Heart left ventricle (tissue), 16 donors: ENCODE measurements around the gene ADAMTS3. TPM values are rescaled to one million over a fixed set of nuclear protein-coding genes. Genes with fewer than 3 reads are reported as not detected.

Source experiments
- ATAC-seq, 4 donors: fragments of 200-7000 bp; cut with Tn5 transposase; one replicate each; pipeline ENCODE4 v1.9.1; 2020 to 2022; ENCODE audit warnings: moderate library complexity in 4 of 4, mild to moderate bottlenecking in 3 of 4, moderate number of reproducible peaks in 1 of 4
- DNase-seq, 5 donors: peaks; one replicate each; pipeline ENCODE4 v3.0.0-alpha.2; 2020
- H3K27ac ChIP-seq, 12 donors: fragments of 200-600 bp; sonication (generic) in 4 of 12; one replicate each; pipeline versions ENCODE4 v1.5.0 to v1.8.0; 2016 to 2022; ENCODE audit warnings: mild to moderate bottlenecking in 2 of 12
- H3K27me3 ChIP-seq, 9 donors: fragments of 200-600 bp; sonication (generic) in 2 of 9; one replicate each; pipeline versions ENCODE4 v1.5.1 to v1.8.0; 2016 to 2022; ENCODE audit warnings: mild to moderate bottlenecking in 3 of 9
- H3K36me3 ChIP-seq, 9 donors: fragments of 200-600 bp; sonication (generic) in 2 of 9; one replicate each; pipeline versions ENCODE4 v1.5.0 to v1.8.0; 2018 to 2022; ENCODE audit warnings: mild to moderate bottlenecking in 2 of 9
- H3K4me1 ChIP-seq, 12 donors: fragments of 200-600 bp; sonication (generic) in 4 of 12; one replicate each; pipeline versions ENCODE4 v1.5.0 to v1.8.0; 2016 to 2022; ENCODE audit warnings: mild to moderate bottlenecking in 3 of 12
- H3K4me3 ChIP-seq, 12 donors: fragments of 200-600 bp; sonication (generic) in 4 of 12; one replicate each; pipeline versions ENCODE4 v1.5.0 to v1.8.0; 2017 to 2022; ENCODE audit warnings: mild to moderate bottlenecking in 9 of 12, moderate library complexity in 4 of 12
- H3K9me3 ChIP-seq, 12 donors: fragments of 200-600 bp; sonication (generic) in 4 of 12; one replicate each; pipeline versions ENCODE4 v1.5.0 to v1.8.0; 2016 to 2022; ENCODE audit warnings: mild to moderate bottlenecking in 1 of 12
- POLR2A ChIP-seq, 2 donors: fragments of 450-650 bp; IDR thresholded peaks; one replicate each; pipeline ENCODE4 v1.6.1; 2017; ENCODE audit warnings: antibody characterized with exemption in 2 of 2, mild to moderate bottlenecking in 2 of 2, moderate library complexity in 2 of 2
- WGBS, 4 donors: extraction: QIAGEN DNeasy Blood & Tissue Kit in 2 of 4; methylation state at CpG; one replicate each; pipeline versions ENCODE4 v1.1.5 to v1.1.7; 2013 to 2018; 5-methylcytosine and 5-hydroxymethylcytosine counted together
- intact Hi-C, 10 donors: fragments of 100-400 bp; cut with DNase I; formaldehyde crosslinking; loops; one replicate each; pipeline versions ENCODE4 v1.11.1 to v1.14.2; 2022
- long read RNA-seq, 3 donors: library from polyadenylated mRNA; unstranded; transcript quantifications; one replicate each; pipeline ENCODE4 v2.0.0, GENCODE V29; 2020 to 2021
- polyA plus RNA-seq, 2 donors: library from polyadenylated mRNA; stranded (reverse); fragments of 200-250 nt; gene quantifications; one replicate each; pipeline ENCODE4 v1.2.3, GENCODE V29; 2013
- total RNA-seq, 9 donors: library from RNA; depleted of rRNA in 2 of 9; stranded (reverse); fragments of >200 nt in 2 of 9; fragmentation: NEBNext Ultra II Directional in 3 of 9; extraction: Animal tissue kit (Norgen Biotek cat#: 25700) in 3 of 9; gene quantifications; one replicate each; pipeline versions ENCODE4 v1.1.0 to v1.2.4, GENCODE V29; 2016 to 2023
- TF ChIP-seq, protein P1 (sequence below), 12 donors: fragments of 200-600 bp; sonication (generic) in 4 of 12; IDR thresholded peaks; one replicate each; pipeline versions ENCODE4 v1.5.0 to v1.8.0; 2018 to 2022; ENCODE audit warnings: antibody characterized with exemption in 12 of 12, mild to moderate bottlenecking in 5 of 12
- donor health status: ischemic (EF 13 %, LVEDD 7.1; RV severe dilation, severe dysfunction).
- donor health status: healthy with polysubstance abuse.
- donor health status: DM: no; HTN: yes; CAD: no.
- donor health status: DM: no; HTN: no; CAD: no.
- donor health status: ischemic (EF 25% LVEDD 6.9; RV normal size, moderate dysfunction).
- donor health status: ischemic (EF 25% LVEDD 5.7; RV mildly dilated, moderate dysfunction).
- donor health status: healthy.
- donor health status: DM: yes; HTN: yes; CAD: no.
- donor health status: ischemic (EF 35%, LVEDD 5.7; RV mildly dilated, moderate dysfunction).
- donor health status: nonischemic (EF 11% LVEDD 7.7; RV severe dilation, severe dysfunction).
- donor health status: DM: yes; HTN: yes; CAD: no.
- donor health status: PGD.
- donor health status: ischemic (EF 29% LVEDD 5.4; RV normal size, mild dysfunction).
- donor health status: nonischemic (EF 23%, LVEDD 6.1; RV moderate dilation, normal function).

The ADAMTS3 gene
- total RNA-seq (1 to 10 TPM in 3 of 9 donors, under 1 TPM in 5, not detected in 1; 0.13 to 3.3 (median 0.49) TPM), polyA plus RNA-seq (under 1 TPM; 0.08 to 0.42 TPM)
- long read RNA-seq, donor 1: 0 reads
- long read RNA-seq, donor 2: 0 reads
- long read RNA-seq, donor 3: 0 reads

DNA sequence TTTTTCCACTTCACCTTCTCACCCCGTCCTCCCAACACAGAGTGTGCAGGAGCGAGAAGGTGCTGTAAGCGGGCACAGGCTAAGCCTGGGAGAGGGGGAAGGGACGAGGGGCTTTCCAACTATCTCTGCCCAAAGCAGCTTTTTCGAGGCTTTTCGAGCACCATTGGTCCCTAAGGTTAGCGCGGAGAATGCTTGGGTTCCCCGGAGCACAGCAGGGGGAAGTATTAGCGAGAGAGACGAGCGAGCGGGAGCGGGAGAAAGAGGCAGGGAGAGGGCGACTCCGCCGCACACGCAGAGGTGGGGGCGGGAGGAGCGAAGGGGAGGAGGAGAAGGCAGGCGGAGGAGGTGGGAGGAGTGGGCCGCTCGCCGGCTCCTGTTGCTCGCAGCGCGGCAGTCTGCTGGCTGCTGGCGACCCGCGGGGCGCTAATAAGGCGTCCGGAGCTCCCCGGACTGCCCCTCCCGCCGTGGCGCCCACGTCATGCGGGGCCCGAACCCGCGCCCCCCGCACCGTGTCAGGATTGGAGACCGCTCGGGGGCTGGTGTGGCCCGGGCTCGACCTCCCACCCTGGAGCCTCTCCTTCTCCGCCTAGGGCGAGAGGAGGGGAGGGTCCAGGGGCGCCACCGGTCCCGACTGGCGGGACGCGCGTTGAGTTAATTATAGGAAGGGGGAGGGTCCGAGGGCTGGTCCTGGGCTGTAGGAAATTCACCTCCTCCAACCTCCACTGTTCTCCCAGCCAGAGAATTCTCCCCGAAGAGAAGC is at the start of gene ADAMTS3:
Gene ADAMTS3 (minus strand): TSS at position 263 of the 760 bp plus-strand sequence. CDS start 459 bp downstream, outside the sequence.
- TF ChIP-seq, protein P1, sequence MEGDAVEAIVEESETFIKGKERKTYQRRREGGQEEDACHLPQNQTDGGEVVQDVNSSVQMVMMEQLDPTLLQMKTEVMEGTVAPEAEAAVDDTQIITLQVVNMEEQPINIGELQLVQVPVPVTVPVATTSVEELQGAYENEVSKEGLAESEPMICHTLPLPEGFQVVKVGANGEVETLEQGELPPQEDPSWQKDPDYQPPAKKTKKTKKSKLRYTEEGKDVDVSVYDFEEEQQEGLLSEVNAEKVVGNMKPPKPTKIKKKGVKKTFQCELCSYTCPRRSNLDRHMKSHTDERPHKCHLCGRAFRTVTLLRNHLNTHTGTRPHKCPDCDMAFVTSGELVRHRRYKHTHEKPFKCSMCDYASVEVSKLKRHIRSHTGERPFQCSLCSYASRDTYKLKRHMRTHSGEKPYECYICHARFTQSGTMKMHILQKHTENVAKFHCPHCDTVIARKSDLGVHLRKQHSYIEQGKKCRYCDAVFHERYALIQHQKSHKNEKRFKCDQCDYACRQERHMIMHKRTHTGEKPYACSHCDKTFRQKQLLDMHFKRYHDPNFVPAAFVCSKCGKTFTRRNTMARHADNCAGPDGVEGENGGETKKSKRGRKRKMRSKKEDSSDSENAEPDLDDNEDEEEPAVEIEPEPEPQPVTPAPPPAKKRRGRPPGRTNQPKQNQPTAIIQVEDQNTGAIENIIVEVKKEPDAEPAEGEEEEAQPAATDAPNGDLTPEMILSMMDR (IDR thresholded peaks at IDR 0.05): peak in 1 of 12 donors; percentile 5
- no peak for TF ChIP-seq POLR2A (IDR thresholded peaks at IDR 0.05)
- DNase-seq: peak; percentile 43 to 77 (median 55)
- H3K36me3 ChIP-seq: no peaks in the 10 kb centered on the region
- H3K27me3 ChIP-seq: peaks cover 0 to 21% (median 0%) of the 10 kb centered on the region in 9 donors
- WGBS, 4 donors: 0 to 3% (median 1%) methylated on average over 42 to 59 of the region's 59 CpGs
- no peaks in the 10 kb centered on the region for H3K9me3 ChIP-seq
- peak within 1 kb of the TSS; percentile 44 to 83 (median 60) for H3K4me3 ChIP-seq
- intact Hi-C loops: no loop called here
- ATAC-seq: peak; percentile 77 to 86 (median 82)
- H3K27ac ChIP-seq: peak within 1 kb of the TSS in 9 of 12 donors; percentile 14 to 77 (median 49)
- H3K4me1 ChIP-seq: peaks cover 0 to 23% (median 5%) of the 10 kb centered on the region in 12 donors

DNA sequence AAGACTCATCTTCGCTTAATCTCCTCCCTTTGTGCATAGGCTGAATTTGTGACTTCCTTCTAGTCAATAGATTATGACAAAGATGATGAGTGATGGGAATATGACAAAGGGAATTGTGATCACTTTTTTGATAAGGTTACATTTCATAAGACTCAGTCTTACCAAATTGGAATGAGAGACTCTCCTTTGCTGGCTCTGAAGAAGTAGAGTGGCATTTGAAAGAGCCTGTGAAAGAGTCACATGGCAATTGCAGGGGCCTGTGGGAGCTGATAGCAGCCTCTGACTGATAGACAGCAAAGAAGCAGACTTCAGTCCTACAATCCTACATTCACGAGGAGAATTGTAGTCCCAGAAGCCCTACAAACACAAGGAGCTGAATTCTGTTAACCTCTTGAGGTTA is 44.9 kb upstream of the ADAMTS3 start:
- TF ChIP-seq, protein P1 (IDR thresholded peaks at IDR 0.05): no peak
- TF ChIP-seq POLR2A (IDR thresholded peaks at IDR 0.05): no peak
- Histone ChIP-seq H3K4me3 (no peak overlapping the region), H3K27ac (no peak overlapping the region), H3K9me3 (no peaks in the 10 kb centered on the region), H3K36me3 (no peaks in the 10 kb centered on the region), H3K27me3 (no peaks in the 10 kb centered on the region), H3K4me1 (no peaks in the 10 kb centered on the region)
- DNase-seq (peak in 1 of 5 donors; percentile 20), ATAC-seq (no peak)
- 51 to 54% (median 53%) methylated on average over 2 of the region's 2 CpGs for WGBS, 4 donors
- intact Hi-C loops: no loop called here

DNA sequence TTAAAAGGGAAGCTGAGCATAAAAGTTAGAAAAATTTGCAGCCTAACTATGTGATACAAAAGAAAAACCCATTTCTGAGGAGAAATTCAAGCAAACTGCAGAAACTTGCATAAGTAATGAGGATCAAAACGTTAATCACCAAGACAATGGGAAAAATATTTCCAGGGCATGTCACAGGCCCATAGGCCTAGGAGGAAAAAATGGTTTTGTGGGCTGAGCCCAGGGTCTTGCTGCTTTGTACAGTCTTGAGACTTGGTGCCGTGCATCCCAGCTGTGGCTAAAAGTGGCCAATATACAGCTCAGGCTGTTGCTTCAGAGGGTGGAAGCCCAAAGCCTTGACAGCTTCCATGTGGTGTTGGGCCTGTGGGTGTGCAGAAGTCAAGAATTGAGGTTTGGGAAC is 37.7 kb upstream of the ADAMTS3 start:
- Histone ChIP-seq H3K27ac (no peak overlapping the region), H3K4me3 (no peak overlapping the region), H3K36me3 (no peaks in the 10 kb centered on the region), H3K27me3 (no peaks in the 10 kb centered on the region), H3K4me1 (no peaks in the 10 kb centered on the region), H3K9me3 (peaks cover 0 to 7% (median 0%) of the 10 kb centered on the region in 12 donors)
- no peak for DNase-seq
- TF ChIP-seq, protein P1 (IDR thresholded peaks at IDR 0.05): no peak
- no peak for TF ChIP-seq POLR2A (IDR thresholded peaks at IDR 0.05)
- intact Hi-C loops: no loop called here
- 73 to 84% (median 79%) methylated on average over 2 of the region's 2 CpGs for WGBS, 4 donors
- ATAC-seq: no peak

DNA sequence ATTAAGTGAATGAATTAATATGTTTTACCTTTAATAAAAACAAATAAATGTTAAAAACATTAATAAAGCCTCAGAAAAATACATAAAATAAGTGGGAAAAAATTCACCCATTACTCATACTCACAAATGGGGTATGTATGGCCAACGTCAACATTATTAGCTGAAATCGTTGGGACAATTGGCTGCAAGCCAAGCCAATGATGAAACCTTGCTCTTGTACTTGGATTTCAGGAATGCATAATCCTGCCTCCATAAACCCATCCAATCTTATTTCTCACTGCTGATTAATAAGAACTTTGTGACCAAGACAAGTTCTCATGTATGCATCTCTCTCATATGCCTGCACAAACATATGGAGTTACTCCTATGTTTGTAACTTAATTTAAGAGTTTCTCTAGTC is 35.3 kb upstream of the ADAMTS3 start:
- H3K4me1 ChIP-seq: no peaks in the 10 kb centered on the region
- DNase-seq: no peak
- no peak for ATAC-seq
- TF ChIP-seq POLR2A (IDR thresholded peaks at IDR 0.05): no peak
- TF ChIP-seq, protein P1 (IDR thresholded peaks at IDR 0.05): no peak
- no peak overlapping the region for H3K4me3 ChIP-seq
- no peak overlapping the region for H3K27ac ChIP-seq
- 30 to 51% (median 48%) methylated on average over 2 of the region's 2 CpGs for WGBS, 4 donors
- H3K9me3 ChIP-seq: peaks cover 0 to 7% (median 0%) of the 10 kb centered on the region in 12 donors
- H3K27me3 ChIP-seq: no peaks in the 10 kb centered on the region
- intact Hi-C loops: no loop called here
- no peaks in the 10 kb centered on the region for H3K36me3 ChIP-seq
